HepG2 (cell line): Measurements from ENCODE around the gene NSMCE3. TPM values are rescaled to one million over a fixed set of nuclear protein-coding genes. Genes with fewer than 3 reads are reported as not detected.

Experiments used
- ATAC-seq: fragments of 200-7000 bp; cut with Tn5 transposase; 3 replicates; pipeline ENCODE4 v1.9.1; 2020; ENCODE audit warnings: mild to moderate bottlenecking, moderate library complexity
- BruUV-seq: library from RNA; stranded (reverse); fragments of 400-500 nt; replicated peaks from 2 replicates; lab custom pipeline; 2021; lab: Mats Ljungman, UMichigan
- CTCF ChIA-PET: fragments of 300-600 bp; formaldehyde crosslinking; extraction: SDS; loops from one replicate; lab custom pipeline; 2021; ENCODE audit warnings: low total read pairs, inconsistent platforms, low intra/inter-chr PET ratio; lab: Yijun Ruan, JAX
- POLR2A ChIA-PET: fragments of 350-600 bp; sonication (Branson Sonifier 250); formaldehyde crosslinking; loops from one replicate; lab custom pipeline; 2020; ENCODE audit warnings: antibody characterized with exemption, inconsistent platforms; lab: Yijun Ruan, JAX
- DNase-seq: peaks from one replicate; pipeline ENCODE4 v3.0.0-alpha.2; 2015; ENCODE audit warnings: low spot score
- FAIRE-seq: peaks from 3 replicates; lab custom pipeline; 2011; peaks lifted over from hg19 to GRCh38; lab: Jason Lieb, UNC
- H2AFZ ChIP-seq: one replicate; pipeline ENCODE4 v1.6.1; 2011; ENCODE audit warnings: low read length, inconsistent platforms
- H3K27ac ChIP-seq: fragments of 300-600 bp; 3 replicates; pipeline ENCODE4 v1.8.0; 2011; ENCODE audit warnings: mixed run types, mild to moderate bottlenecking, mixed read lengths, low read length, inconsistent platforms; ENCODE audit not compliant: insufficient read depth; ENCODE audit errors: extremely low read length
- H3K27me3 ChIP-seq, 2 experiments: fragments of 200-600 bp in 1 of 2; 2 replicates in 1 of 2; 3 replicates in 1 of 2; pipeline versions ENCODE4 v1.6.0 to v1.8.0; 2011; ENCODE audit warnings: low read length in 2 of 2, mild to moderate bottlenecking in 2 of 2, moderate library complexity in 2 of 2, inconsistent platforms in 1 of 2; ENCODE audit not compliant: insufficient read depth in 2 of 2, control insufficient read depth in 1 of 2
- H3K36me3 ChIP-seq, 2 experiments: fragments of 200-600 bp in 1 of 2; replicated peaks in 1 of 2; 2 replicates in 1 of 2; 3 replicates in 1 of 2; pipeline versions ENCODE4 v1.5.1 to v1.8.0; 2011; ENCODE audit warnings: low read length in 2 of 2, inconsistent platforms in 1 of 2; ENCODE audit not compliant: insufficient read depth in 2 of 2, control insufficient read depth in 1 of 2
- H3K4me1 ChIP-seq: 2 replicates; pipeline ENCODE4 v1.5.1; 2012; ENCODE audit warnings: low read length, inconsistent platforms; ENCODE audit not compliant: insufficient read depth
- H3K4me2 ChIP-seq: 2 replicates; pipeline ENCODE4 v1.6.0; 2011; ENCODE audit warnings: low read depth, low read length, inconsistent platforms
- H3K4me3 ChIP-seq, 3 experiments: fragments of 200-600 bp in 1 of 3; sonication (generic), shearing (Covaris generic) in 1 of 3; replicated peaks in 1 of 3; 2 replicates each; pipeline ENCODE4 v1.5.1; 2011 to 2016; ENCODE audit warnings: low read length in 3 of 3, inconsistent platforms in 2 of 3, low read depth in 2 of 3, mild to moderate bottlenecking in 2 of 3, control low read depth in 1 of 3, mixed read lengths in 1 of 3; ENCODE audit not compliant: insufficient read depth in 1 of 3
- H3K79me2 ChIP-seq: one replicate; pipeline ENCODE4 v1.6.1; 2011; ENCODE audit warnings: low read length, inconsistent platforms; ENCODE audit not compliant: insufficient read depth
- H3K9ac ChIP-seq: 2 replicates; pipeline ENCODE4 v1.6.0; 2011; ENCODE audit warnings: mild to moderate bottlenecking, low read depth, low read length, inconsistent platforms; ENCODE audit not compliant: insufficient read depth
- H3K9me3 ChIP-seq: 2 replicates; pipeline ENCODE4 v1.5.1; 2012; ENCODE audit warnings: mild to moderate bottlenecking, low read length
- H4K20me1 ChIP-seq: 2 replicates; pipeline ENCODE4 v1.6.0; 2011; ENCODE audit warnings: inconsistent platforms, mild to moderate bottlenecking, low read length, moderate library complexity; ENCODE audit not compliant: insufficient read depth
- CSRNP2 ChIP-seq: sonication (generic); formaldehyde crosslinking; conservative IDR thresholded peaks from 2 replicates; pipeline ENCODE4 v1.8.0; 2022; ENCODE audit warnings: low read depth, missing genetic modification reagents
- HNF4A ChIP-seq: sonication (generic); formaldehyde crosslinking; IDR thresholded peaks from 2 replicates; pipeline ENCODE4 v1.4.0; 2020; ENCODE audit warnings: missing genetic modification reagents
- MED13 ChIP-seq: sonication (generic); formaldehyde crosslinking; IDR thresholded peaks from 2 replicates; pipeline ENCODE4 v1.5.0; 2020; ENCODE audit warnings: missing genetic modification reagents
- MLXIP ChIP-seq: sonication (generic); formaldehyde crosslinking; IDR thresholded peaks from 2 replicates; pipeline ENCODE4 v1.9.0; 2021; ENCODE audit warnings: missing genetic modification reagents, borderline replicate concordance
- SMC3 ChIP-seq: IDR thresholded peaks from 2 replicates; pipeline ENCODE4 v1.6.1; 2011; ENCODE audit warnings: low read length, improper control_type of control experiment
- WGBS: methylation state at CpG from one replicate; pipeline ENCODE4 v1.1.6; 2017; ENCODE audit warnings: low lambda C conversion rate; 5-methylcytosine and 5-hydroxymethylcytosine counted together
- in situ Hi-C: cut with HindIII; loops from 2 replicates; pipeline ENCODE4 v1.10.0; 2017; ENCODE audit warnings: low pct_unique_long_range_greater_than_20kb; ENCODE audit not compliant: extremely low pct_ligation_motif_present
- intact Hi-C: fragments of 100-400 bp; cut with micrococcal nuclease; formaldehyde crosslinking; loops from one replicate; pipeline ENCODE4 v1.10.0; 2022; ENCODE audit not compliant: unreplicated experiment
- polyA plus RNA-seq, 8 experiments: library from polyadenylated mRNA; depleted of rRNA in 3 of 8; stranded (reverse) in 7 of 8; unstranded in 1 of 8; fragments of >200 nt; fragmentation: Illumina TruSeq in 4 of 8; extraction: Trizol in 4 of 8; gene quantifications; 2 replicates each; pipeline versions ENCODE4 v1.2.1 to v1.2.3, GENCODE V29; 2011 to 2016; ENCODE audit warnings: low read depth in 4 of 8, missing spikeins in 1 of 8, mixed read lengths in 1 of 8; ENCODE audit not compliant: insufficient read depth in 1 of 8
- total RNA-seq, 5 experiments: library from RNA; depleted of rRNA; stranded (reverse); fragments of >200 nt; fragmentation: Illumina TruSeq; extraction: Trizol; gene quantifications; 2 replicates each; pipeline ENCODE4 v1.2.3, GENCODE V29; 2016; ENCODE audit warnings: low read depth in 1 of 5

NSMCE3 gene
- total and polyA plus RNA-seq, 2 of the 13 experiments (the other 11 are each of a cell fraction or from before 2014, with no cell fraction given): 3.0 to 3.7 TPM

DNA sequence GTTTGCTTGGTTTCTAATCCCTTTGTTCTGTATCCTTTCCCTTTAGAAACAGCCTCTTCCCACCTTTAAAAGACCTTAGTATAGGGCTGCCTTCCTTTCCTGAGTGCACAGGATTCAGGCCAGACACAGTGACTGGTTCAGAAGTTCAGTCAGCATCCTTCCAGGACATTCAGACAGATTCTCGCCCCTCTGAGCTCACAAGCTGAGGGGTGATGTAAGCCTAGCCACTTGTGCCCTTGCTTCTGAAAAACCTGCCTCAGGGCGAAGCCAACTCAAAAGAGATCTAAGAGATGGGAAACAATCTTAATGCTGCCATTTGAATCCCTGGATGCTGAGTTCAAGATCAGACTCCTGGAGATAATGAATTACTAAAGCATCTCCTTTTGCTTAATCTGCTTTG lies 6.7 kb upstream of the NSMCE3 start:
- Histone ChIP-seq H3K9ac (no peak overlapping the region), H3K36me3 (no peaks in the 10 kb centered on the region), H3K4me2 (no peak overlapping the region), H3K27me3 (peaks cover 3 to 4% of the 10 kb centered on the region in 2 experiments; a peak in 2 of 5 replicates), H3K4me1 (no peaks in the 10 kb centered on the region), H3K27ac (no peak overlapping the region), H3K9me3 (no peaks in the 10 kb centered on the region), H3K79me2 (no peaks in the 10 kb centered on the region), H4K20me1 (no peaks in the 10 kb centered on the region), H2AFZ (no peak overlapping the region), H3K4me3 (no peak overlapping the region)
- TF ChIP-seq CSRNP2 (CRISPR knock-in tag): no peak
- TF ChIP-seq HNF4A (CRISPR knock-in tag): no peak
- FAIRE-seq (no peak), ATAC-seq (no peak), DNase-seq (no peak)
- in situ Hi-C loops: no loop called here
- BruUV-seq: no TSS peak
- CTCF ChIA-PET: no interaction called here
- 5% methylated on average over 2 of the region's 2 CpGs for WGBS
- intact Hi-C loops: no loop called here
- POLR2A ChIA-PET: no interaction called here

DNA sequence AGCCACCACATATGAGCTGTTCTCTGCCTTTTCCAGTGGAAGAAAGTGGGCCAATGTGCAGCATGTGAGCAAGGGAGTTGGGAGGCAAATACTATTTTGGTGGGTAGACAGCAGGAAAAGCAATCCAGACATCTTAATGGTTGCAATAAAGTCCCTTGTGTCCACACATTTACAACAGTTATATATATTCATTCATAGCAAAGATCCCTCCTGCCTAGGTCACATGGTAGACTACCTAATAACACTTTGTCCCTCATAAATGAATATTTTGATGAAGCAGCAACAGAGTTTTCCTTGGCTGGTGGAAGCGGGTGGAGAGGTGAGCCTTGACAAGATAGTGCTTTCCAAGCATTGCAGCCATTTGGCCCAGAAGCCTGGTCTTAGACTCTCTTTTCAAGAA lies 6.2 kb upstream of the NSMCE3 start:
- WGBS: 50% methylated on average over 1 of the region's 1 CpG
- Histone ChIP-seq H2AFZ (no peak overlapping the region), H3K9ac (no peak overlapping the region), H3K27me3 (peaks cover 3 to 4% of the 10 kb centered on the region in 2 experiments; a peak in 2 of 5 replicates), H3K79me2 (no peaks in the 10 kb centered on the region), H3K36me3 (no peaks in the 10 kb centered on the region), H3K4me3 (no peak overlapping the region), H3K27ac (no peak overlapping the region), H4K20me1 (no peaks in the 10 kb centered on the region), H3K9me3 (no peaks in the 10 kb centered on the region), H3K4me2 (no peak overlapping the region)
- FAIRE-seq (no peak), ATAC-seq (no peak), DNase-seq (no peak)
- in situ Hi-C loops: no loop called here
- CTCF ChIA-PET: no interaction called here
- intact Hi-C loops: no loop called here
- POLR2A ChIA-PET: no interaction called here
- TF ChIP-seq MLXIP (CRISPR knock-in tag): no peak
- TF ChIP-seq SMC3: no peak
- no peak for TF ChIP-seq MED13 (CRISPR knock-in tag)
- TF ChIP-seq, all 625 proteins: peak for 0
- H3K4me1 ChIP-seq: no peaks in the 10 kb centered on the region
- BruUV-seq: no TSS peak
